NCI-H2107 treated with DMSO at 0.1 percent for 48 hours (cell line): ENCODE data around the gene DNLZ.
"Not testable (repeated sequence)": the region's sequence is repeated elsewhere in the genome, so short reads cannot be mapped to it uniquely, and the experiment has no call there.

Experiments used
- DNase-seq: peaks from one replicate; lab custom pipeline; 2025; ENCODE audit not compliant: unreplicated experiment; lab: John Stamatoyannopoulos, UW

DNLZ gene

GRCh38 chr9:136361754-136362449 is 1.6 kb downstream of the DNLZ start:
- no peak for DNase-seq

- DNase-seq = no peak
Measured at GRCh38 chr9:136361047-136361753, 2.3 kb downstream of the DNLZ start.

- DNase-seq = no peak
Measured at GRCh38 chr9:136359774-136360718, 3.5 kb downstream of the DNLZ start.

GRCh38 chr9:136358888-136359287 is 4.7 kb downstream of the DNLZ start:
- DNase-seq = no peak

- no peak for DNase-seq
Measured at GRCh38 chr9:136358016-136358415, 5.5 kb downstream of the DNLZ start.

GRCh38 chr9:136357202-136357725 is 6.3 kb downstream of the DNLZ start:
- DNase-seq = no peak

GRCh38 chr9:136355616-136356557 is 7.7 kb downstream of the DNLZ start:
- no peak for DNase-seq

- DNase-seq = no peak
Measured at GRCh38 chr9:136354592-136355085, 8.9 kb downstream of the DNLZ start.

GRCh38 chr9:136353757-136354488 is 9.6 kb downstream of the DNLZ start:
- no peak for DNase-seq

- DNase-seq = no peak
Measured at GRCh38 chr9:136353088-136353487, 10.5 kb downstream of the DNLZ start.

- DNase-seq = peak; percentile 43
Measured at GRCh38 chr9:136352682-136353081, 10.9 kb downstream of the DNLZ start.

- DNase-seq = not testable (repeated sequence)
Measured at GRCh38 chr9:136351868-136352267, 11.7 kb downstream of the DNLZ start.

GRCh38 chr9:136351252-136351800 is 12.2 kb downstream of the DNLZ start:
- DNase-seq = no peak

- no peak for DNase-seq
Measured at GRCh38 chr9:136349546-136349945, 14.0 kb downstream of the DNLZ start.

- DNase-seq = no peak
Measured at GRCh38 chr9:136348691-136349090, 14.9 kb downstream of the DNLZ start.

GRCh38 chr9:136347472-136348256 is 15.9 kb downstream of the DNLZ start:
- no peak for DNase-seq

- no peak for DNase-seq
Measured at GRCh38 chr9:136346927-136347465, 16.5 kb downstream of the DNLZ start.

GRCh38 chr9:136346157-136346481 is 17.4 kb downstream of the DNLZ start:
- DNase-seq = no peak
